Fibroblast of skin of scalp (primary cell): ENCODE measurements around the gene MGRN1.

Source experiments
- DNase-seq: peaks from one replicate; pipeline ENCODE4 v3.0.0-alpha.2; 2013

The MGRN1 gene

DNA sequence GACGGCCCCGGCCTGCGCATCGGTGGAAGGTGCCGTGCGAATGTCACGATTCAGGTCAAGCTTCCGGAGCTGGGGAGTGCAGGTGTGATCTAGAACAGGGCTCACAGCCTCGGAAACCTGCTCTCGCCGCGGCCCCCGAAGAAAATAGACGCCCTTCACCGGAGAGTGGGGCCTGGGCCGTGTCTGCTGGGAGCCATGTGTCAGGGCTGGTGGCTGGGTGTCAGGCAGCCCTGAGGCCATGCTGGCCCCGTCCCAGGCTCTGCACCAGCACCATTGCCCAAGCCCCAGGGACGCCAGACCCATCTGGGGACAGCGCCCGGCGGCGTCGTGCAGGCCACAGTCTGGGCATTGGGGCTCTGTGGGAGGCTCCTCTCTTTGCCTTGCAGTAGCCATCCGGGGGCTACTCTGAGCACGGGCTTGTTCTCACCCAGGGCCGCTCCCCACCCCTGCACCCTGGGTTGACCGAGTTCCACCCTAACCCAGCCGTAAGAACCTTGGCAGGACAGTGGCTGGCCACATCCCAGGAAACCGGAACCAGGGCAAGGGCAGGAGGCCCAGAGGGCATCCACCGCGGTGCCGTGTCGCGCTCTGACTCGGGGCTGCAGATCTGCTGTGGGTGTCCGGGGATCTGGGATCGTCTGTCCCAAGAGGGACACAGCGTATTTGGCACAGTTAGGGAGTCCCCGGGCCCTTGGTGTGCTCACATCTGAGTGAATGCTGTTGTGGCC lies 63.5 kb downstream of the MGRN1 start:
- no peak for DNase-seq

DNA sequence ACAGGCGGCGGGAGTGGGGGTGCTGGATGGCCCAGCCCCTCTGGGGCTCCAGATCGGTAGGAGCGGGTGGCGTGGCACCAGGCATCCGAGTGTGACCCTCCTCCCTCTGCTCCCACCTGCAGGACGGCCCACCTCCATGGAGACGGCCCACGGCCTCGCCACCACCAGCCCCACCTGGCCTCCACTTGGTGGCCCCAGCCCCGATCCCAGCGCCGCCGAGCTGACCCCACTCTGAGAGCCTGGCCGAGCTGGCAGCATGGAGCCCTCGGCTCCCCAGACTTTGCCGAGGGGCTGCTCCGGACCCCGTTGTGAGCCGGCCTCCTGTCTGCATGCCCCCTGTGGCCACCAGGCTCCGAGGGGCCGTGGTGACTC lies 64.0 kb downstream of the MGRN1 start:
- DNase-seq = no peak

DNA sequence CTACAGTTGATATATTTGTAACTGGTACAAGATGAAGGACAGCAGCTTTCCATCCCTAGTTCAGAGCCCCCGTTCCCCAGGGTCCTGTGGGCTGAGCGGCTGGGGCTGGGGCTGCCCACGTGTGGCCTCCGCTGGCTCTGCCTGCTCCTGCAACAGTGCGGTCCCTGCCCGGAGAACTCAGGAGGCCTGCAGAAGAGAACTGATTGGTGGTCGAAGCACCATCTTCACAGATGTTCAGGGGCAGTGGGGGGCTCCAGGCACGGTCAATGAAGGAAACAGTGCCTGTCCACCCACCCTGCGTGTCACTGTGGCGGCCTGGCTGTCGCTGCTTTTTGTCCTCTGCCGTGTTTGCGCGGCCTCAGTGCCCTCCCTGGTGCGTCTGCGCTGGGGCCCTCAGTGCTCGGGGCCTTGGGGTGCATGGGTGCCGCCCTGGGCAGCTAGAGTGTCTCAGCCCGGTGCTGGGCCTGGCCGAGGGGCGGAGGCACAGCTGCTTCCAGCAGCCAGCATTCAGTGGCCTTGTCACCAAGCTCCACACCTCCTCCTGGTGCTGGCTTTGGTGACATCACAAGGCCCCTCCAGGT lies 64.6 kb downstream of the MGRN1 start:
- DNase-seq = no peak

DNA sequence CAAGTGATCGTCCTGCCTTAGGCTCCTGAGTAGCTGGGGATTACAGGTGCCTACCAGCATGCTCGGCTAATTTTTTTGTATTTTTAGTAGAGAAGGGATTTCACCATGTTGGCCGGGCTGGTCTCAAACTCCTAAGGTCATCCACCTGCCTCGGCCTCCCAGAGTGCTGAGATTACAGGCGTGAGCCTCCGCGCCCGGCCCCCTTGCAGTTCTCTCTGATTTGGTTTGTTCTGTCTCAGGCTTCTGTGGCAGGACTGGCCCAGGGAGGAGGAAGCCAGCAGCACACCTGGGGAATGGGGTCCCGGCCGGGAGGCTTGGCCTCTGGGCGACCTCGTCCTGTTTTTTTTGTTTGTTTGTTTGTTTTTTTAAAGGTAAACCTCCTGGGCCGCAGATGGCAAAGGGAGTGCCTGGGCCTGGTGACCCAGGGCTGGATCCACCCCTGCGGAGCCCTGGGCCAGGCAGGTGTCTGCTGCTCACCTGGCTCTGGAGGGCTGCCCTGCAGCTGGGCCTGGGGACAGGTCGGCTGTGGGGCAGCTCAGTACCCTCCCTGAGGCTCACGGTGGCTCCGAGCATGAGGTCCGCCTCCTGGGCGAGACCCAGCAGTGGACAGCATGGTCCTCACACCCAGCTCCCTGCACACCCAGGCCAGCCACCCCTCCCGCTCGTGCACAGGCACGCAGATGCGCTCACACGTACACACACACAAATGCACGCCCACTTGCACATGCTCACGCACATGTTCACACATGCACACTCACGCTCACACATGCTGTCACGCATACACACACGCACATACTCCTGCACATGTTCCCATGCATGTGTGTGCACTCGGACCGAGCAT lies 65.5 kb downstream of the MGRN1 start:
- DNase-seq = no peak

DNA sequence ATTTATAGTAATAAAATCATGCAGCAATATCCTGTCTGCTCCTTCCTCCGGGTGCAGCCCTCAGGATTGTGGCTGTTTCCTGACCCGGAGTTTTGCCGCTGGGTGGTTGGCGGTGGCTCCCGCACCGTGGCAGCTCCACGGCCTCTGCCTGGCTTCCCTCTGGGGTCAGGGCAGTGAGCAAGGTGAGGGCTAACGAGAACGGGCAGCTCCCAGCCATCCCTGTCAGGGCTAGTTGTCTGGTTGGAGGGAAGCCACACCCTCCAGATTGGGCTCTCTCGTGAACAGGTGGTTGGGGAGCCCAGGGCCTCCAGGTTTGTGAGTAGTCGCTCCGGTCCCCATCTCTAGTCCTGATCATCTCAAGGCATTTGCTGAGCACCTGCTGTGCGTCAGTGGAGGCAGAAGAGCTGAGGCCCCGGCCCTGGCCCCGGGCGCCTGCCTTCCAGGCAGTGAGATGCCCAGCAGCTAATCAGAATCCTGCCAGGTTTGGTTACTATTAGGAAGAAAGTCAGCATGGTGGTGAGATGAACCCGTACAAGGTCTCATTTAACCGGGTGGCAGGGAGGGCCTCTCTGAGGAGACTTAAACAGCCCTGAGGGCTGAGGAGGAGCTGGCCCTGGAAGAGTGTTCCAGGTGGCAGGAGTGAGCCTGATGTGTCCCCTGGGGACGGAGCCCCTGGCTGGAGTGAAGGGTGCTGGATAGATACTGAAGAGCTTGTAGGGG lies 66.5 kb downstream of the MGRN1 start:
- no peak for DNase-seq

DNA sequence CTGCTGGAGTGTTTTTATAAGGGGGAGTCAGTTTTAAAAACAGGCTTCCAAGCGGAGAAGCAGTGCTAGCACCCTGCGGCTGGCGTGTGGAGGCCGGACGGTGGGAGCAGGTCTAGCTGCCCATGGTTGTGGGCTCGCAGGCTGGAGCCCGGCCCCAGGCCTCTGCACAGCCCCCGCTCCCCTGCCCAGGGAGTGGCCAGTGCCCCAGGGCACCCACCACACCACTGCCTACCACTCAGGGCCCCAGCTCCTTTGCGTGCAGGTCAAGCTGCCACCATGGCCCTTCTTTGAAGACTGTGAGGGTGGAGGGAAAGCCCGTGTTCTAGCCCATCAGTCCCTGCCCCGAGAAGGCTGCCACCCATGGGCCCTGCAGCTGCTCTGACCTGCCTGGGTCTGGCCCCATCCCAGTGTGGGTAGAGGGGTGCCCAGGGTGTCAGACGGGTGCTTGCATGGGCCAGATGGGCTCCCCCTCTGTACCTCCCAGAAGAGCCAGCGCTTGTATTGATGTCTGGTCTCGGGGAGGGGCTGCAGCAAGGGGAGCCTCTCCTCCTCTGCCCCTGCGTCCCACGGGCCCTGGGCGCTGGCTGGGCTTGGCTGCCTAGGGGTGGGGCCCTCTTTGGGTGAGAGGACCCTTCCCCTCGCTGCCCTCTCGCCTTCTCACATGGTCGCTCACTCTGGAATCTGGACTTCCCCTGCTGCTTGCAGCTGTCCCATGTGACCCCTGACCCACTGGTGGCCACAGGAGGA lies 67.2 kb downstream of the MGRN1 start:
- DNase-seq = no peak

DNA sequence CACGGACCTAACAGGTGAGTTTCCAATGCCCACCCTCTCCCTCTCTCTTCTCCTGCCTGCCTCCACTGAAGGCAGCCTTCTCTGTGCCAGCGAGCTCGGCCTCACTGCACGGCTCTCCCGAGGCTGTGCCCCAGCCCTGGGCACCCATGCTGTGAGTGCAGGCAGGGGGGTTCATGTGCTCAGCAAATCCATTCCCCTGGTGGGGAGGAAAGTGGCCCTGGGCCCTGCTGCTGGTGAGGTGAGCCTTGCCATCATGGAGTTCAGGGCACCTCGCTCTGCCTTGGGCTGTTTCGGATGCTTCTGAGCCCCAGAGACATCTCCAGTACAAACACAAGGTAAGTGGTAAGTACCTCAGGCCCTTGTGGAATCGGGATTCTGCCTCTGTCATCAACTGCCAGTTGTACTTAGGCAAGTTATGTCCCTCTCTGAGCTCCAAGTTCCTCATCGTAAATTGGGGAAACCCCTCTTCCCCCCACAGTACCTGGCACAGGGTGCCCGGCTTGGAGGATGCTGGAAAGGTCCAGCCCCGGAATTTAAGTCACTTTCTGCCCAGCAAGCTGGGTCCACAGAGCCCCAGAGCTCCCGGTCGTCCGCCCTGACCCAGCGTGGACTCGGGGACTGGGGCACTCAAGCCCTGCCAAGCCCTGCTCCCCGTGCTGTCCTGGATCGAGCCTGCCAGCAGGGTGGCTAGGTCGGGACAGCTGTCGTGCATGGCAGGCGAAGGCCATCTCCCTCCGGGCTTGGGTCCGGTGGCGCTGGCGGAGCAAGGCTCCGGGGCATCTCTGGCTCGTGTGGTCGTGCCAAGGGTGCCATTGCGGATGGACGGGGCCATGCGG lies 68.1 kb downstream of the MGRN1 start:
- no peak for DNase-seq

DNA sequence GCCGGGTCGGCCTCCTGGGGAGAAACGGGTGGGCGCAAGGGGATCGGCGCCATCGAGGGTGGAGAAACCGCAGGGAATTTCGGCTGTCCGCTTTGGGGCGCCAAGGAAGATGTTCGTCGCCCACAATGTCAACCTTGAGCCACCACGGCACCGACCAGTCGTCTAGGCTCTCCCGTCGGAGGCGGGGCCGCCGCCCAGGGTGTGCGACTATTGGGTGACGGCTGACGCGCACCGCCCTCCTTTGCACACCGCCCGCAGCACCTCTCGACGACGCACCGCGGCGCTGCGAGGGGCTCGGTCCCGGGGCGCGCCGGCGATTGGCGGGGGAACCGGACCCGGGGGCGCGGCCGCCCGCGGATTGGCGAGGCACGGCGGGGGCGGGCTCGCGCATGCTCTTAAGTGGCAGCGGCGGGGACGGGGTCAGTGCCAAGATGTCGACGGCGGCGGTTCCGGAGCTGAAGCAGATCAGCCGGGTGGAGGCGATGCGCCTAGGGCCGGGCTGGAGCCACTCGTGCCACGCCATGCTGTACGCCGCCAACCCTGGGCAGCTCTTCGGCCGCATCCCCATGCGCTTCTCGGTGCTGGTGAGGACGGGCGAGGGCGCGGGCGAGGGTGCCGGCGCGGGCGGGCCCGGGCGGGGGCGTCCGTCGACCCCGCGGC lies 68.8 kb downstream of the MGRN1 start, which contains the start of gene NUDT16L1:
TSS of gene NUDT16L1 (plus strand) at position 267 of the 660 bp plus-strand sequence. CDS start at position 432, 165 bp downstream.
- DNase-seq = peak; percentile 96

DNA sequence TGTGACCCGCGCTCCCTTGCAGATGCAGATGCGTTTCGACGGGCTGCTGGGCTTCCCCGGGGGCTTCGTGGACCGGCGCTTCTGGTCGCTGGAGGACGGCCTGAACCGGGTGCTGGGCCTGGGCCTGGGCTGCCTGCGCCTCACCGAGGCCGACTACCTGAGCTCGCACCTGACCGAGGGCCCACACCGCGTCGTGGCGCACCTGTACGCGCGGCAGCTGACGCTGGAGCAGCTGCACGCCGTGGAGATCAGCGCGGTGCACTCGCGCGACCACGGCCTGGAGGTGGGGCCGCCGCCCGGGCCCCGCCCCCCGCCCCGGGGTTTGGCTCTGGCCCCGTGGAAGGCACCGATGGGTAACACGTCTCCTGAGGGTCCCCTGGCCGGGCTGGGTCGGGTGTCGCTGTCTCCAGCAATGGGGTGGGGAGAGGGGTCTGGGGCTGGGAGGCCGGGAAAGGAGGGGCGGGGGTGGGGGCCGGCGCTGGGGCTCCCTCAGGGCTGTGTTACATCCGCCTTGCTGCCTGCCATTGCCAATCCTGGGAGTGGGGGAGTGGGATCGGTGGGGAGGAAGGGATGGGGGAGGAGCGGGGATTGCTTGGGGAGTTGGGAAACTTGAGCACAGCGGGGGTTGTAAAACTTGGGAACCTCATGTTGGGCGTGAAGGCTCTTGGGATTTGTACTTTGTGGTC lies 69.5 kb downstream of the MGRN1 start:
- DNase-seq = peak; percentile 36

DNA sequence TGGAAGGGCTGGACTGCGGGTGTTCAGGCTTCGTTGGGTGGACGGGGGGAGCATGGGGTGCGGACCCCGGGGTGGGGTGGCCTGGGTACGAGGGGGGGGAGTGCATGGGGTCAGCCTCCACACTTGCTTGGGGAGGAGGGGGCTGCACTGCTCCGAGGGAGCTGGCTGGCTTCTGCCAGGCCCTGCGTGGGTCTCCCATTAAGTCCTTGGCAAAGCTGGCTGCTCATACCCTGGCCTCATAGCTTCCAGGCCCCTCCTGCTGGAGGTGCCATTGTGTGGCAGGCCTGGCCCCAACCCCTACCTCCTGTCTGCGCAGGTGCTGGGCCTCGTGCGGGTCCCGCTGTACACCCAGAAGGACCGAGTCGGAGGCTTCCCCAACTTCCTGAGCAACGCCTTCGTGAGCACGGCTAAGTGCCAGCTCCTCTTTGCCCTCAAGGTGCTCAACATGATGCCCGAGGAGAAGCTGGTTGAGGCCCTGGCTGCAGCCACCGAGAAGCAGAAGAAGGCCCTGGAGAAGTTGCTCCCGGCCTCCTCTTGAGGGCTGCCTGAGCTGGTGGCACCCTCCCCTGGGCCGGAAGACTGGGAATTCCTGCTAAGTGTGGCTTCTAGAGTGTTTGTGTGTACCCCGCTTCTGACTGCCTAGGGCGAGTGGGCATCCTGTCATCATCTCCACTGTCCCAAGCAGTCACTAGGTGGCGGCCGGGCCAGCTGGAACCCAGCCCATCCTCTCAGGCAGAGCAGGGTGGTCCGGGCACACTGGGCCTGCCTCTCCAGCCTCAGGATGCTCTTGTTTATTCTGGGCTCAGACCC lies 70.2 kb downstream of the MGRN1 start:
- DNase-seq = no peak

DNA sequence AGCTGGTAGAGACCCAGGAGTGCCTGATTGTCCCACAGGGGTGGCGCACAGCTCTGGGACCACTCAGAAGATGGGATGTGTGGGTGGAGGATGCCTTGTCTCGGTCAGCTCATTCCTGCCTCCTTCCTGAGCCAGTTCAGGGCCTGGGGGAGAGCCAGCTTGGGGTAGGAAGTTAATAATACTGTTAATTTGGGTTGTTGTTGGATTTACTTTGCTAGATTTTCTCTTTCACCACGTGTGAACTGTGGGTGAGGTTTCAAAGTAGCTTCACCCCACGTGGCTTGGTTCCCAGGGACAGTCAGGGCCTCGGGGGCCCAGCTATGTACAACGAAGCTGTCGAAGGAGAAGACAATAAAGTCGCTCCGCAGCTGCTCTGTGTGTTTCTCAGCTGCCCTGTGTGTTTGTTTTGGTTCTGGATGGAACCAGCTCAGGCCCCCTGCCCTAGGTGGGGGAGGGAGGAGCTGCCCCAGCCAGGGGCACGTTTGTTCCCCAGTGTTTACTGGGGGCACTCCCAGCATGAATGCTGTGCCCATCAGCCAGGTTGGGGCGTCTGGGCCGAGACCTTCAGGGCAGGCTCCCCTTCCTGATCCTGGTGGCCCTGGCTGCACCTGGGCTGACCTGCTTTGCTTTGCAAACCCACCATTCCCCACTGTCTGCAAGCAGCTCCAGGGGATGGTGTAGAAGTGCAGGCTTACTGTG lies 71.0 kb downstream of the MGRN1 start:
- DNase-seq = no peak

DNA sequence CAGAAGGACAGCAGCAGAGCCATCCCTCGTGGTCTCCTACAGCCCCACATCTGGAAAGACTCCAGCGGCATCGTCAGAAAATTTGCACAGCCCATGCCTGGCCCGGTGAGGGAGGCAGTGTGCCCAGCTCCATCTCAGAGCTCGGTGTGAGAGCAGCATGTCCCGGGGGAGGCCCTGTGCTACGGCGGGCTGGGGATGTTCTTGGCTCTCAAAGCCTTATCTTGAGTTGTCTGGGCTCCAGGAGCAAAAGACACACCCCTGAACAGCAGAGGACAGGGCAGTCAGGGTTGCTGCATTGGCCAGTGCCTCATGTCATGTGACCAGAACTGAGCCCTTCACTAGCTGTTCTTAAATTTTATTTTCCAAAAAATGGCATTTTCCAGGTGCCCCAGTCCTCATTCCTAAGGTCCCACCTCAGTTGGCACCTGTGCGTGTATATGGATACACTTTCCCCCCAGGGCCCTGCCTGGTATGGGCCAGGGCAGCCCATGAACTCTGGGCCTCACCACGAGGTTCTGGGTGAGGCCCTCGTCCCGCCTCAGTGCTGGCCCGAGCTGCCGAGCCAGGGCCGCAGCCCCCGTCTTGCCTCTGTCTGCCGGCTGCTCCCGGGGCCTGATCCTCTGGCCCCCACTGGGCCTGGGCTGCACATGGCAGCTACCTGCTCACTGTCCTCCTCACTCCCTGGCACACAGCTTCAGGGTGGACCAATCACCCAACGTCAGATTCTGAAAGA lies 71.7 kb downstream of the MGRN1 start:
- no peak for DNase-seq

DNA sequence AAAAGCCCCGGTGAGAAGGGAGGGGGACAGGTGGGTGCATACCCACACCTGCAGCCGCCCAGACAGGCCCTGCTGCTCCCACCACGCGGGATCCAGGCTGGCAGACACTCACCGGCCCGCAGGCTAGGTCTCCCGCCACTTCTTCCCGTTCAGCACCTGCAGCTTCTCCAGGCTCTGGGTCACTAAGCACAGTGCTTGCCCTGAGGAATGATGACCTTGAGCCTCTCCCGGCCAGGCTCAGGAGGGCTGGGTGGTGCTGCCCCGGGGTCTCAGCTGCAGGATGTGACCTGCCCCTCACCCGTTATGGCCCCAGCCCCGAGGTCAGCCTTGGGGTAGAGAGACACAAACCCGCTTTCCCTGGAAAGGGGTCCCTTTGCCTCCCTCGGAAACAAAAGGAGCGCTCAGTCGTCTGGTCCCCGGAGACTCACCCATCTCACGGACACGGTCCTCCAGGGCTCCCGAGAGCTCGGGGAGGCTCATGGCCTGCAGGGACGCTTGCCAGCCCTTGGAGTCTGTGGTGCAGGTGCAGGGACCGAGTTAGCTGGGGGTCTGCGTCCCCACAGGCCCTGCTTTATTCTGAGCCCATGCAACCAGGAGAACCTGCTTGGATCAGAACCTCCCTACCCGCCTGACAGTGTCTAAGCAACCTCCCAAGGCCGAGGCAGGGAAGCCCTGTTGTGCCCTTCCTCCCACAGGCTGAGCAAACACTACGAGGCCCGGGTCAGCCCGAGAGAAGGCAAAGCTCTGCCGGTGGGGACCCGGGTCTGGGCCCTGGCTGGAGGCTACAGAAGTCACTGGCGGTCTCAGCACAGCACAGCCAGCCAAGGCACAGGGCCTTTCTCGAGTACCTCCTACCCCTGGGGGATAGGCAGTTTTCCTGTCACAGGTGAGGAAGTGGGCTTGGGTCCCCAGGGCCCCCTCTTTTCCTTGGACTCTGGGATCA lies 72.5 kb downstream of the MGRN1 start:
- no peak for DNase-seq

DNA sequence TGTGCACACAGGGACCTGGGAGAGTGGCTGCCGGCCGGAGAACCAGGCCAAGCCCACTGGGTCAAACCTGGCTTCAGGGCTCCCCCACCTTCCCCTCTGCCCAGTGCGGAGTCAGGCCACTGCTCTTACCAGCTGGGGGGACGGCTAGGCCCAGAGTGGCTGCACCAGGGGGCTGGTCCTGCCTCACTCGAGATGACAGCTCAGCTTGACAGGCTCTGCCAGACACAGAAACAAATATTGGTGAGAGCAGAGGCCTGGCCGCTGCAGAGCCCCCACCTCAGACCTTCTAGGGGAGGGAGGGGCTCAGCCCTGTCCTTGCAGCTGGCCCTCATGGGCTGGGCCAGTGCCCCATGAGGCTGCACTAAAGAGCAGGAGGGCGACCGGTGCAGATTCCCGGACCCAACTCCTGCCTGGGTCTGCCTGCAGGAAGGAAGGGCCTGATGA lies 73.2 kb downstream of the MGRN1 start:
- DNase-seq = no peak

DNA sequence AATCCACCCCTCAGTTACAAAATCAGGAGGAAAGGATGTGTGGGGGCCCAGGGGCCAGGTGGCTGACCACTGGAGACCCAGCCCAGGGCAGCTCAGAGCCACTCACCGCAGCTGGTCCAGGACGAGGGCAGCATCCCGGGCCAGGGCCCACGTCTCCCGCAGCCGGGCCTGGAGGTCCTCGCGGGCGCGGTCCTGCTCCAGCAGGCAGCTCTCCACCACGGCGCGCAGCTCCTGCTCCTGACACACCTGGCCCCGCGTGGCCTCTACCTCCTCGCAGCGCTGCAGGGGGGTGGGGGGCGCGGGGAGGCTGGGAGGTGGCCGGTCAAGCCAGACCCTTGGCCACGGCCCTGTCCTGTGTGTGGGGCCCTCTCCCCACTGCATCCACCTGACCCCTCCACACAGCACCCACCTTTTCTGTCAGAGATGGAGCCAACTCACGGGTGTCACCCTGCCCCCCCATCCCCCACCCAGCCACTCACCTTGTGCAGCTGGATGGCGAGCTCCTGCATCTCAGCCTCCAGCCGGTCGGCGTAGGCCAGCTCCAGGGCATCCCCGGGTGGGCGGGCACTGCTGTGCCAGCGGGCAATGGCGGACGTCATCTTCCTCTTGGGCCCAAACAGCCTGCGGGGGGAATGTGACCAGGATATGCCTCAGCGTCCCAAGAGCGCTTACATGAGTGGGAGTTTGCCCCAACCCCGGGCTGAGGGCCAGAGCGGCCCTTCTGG lies 73.9 kb downstream of the MGRN1 start:
- no peak for DNase-seq

DNA sequence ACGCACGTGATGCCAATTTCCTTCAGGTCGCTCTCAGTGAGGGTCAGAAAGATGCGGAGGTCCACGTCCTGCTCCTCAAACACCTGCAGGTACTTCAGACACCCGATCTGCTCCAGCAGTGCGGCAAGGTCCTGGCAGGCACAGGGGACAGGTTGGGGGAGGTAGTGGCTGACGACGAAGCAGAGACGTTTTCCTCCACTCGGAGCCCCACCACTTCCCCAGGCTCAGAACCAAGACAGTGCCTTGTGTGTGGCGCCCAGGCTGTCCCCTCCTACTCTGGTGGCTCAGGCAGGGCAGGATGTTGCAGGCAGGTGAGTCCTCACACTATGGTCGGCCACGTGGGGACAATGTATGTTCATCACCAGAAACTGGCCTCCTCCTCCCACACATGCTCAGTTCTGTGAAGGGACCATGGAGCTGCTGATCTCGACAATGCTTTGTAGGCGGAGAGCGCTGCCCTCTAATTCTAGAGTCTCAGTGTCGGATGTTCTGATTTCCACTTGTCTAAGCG lies 74.5 kb downstream of the MGRN1 start:
- DNase-seq = no peak
